M059J (cell line): ENCODE measurements around the gene DNASE1L1. TPM values are rescaled to one million over a fixed set of nuclear protein-coding genes. Genes with fewer than 3 reads are reported as not detected.
"Not testable (repeated sequence)": the region's sequence is repeated elsewhere in the genome, so short reads cannot be mapped to it uniquely, and the experiment has no call there.

Source experiments
- DNase-seq: peaks from one replicate; pipeline ENCODE4 v3.0.0-alpha.2; 2012; ENCODE audit warnings: low read depth
- total RNA-seq: library from RNA; depleted of rRNA; stranded (reverse); fragments of >200 nt; shearing (Covaris generic); gene quantifications from 2 replicates; pipeline ENCODE4 v1.2.3, GENCODE V29; 2014

The DNASE1L1 gene
- total RNA-seq, 1 experiment from 2014 or later = 65.3 TPM

- no peak for DNase-seq
These were observed 5.2 kb downstream of the DNASE1L1 start for GRCh38 chrX:154403858-154404257.

DNA sequence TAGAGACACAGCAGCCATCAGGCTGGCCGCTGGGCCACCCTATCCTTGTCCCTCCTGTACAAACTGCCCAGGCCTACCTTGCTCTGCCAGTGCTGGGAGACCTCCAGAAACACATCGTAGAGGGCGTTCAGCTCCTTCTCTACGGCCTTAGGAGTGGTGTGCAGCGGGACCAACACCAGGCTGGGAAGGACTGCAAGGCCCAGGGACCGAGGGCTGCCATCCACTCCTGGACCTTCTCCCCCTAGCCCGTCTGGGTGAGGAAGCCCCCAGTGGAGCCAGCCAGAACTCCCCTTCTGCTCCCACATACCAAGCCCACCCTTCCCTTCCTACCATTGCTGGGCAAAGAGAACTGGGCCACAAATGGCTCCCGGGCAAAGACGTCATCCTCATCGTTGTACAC lies 5.9 kb downstream of the DNASE1L1 start:
- no peak for DNase-seq

DNA sequence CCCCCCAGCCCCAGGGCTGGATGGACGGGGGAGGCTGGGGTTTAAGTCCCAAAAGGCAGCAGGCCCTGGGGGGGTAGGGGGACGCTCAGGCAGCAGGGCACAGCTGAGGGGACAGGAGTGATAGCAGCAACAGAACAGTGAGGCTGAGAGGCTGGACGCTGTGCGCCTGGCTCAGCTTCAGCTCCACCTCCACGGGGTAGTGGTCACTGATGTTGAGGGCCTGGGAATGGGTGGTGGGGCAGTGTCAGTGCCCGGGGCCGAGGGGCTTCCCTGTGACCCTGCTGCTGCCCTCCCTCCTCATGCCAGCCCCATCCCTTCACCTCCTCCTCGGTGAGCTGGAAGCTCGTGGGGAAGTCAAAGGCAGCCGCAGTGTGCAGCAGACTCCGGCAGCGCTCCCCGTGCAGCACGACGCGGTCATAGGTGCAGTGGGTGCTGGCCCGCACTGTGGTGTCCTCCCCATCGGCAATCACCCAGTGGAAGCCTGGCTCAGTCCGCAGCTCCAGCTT lies 6.4 kb downstream of the DNASE1L1 start:
- no peak for DNase-seq

GRCh38 chrX:154401918-154402621 lies 7.0 kb downstream of the DNASE1L1 start:
- DNase-seq = peak; percentile 45

- DNase-seq = peak; percentile 61
These were observed 7.8 kb downstream of the DNASE1L1 start for GRCh38 chrX:154401045-154401799.

- DNase-seq = not testable (repeated sequence)
These were observed 8.7 kb downstream of the DNASE1L1 start for GRCh38 chrX:154400369-154400817.

DNA sequence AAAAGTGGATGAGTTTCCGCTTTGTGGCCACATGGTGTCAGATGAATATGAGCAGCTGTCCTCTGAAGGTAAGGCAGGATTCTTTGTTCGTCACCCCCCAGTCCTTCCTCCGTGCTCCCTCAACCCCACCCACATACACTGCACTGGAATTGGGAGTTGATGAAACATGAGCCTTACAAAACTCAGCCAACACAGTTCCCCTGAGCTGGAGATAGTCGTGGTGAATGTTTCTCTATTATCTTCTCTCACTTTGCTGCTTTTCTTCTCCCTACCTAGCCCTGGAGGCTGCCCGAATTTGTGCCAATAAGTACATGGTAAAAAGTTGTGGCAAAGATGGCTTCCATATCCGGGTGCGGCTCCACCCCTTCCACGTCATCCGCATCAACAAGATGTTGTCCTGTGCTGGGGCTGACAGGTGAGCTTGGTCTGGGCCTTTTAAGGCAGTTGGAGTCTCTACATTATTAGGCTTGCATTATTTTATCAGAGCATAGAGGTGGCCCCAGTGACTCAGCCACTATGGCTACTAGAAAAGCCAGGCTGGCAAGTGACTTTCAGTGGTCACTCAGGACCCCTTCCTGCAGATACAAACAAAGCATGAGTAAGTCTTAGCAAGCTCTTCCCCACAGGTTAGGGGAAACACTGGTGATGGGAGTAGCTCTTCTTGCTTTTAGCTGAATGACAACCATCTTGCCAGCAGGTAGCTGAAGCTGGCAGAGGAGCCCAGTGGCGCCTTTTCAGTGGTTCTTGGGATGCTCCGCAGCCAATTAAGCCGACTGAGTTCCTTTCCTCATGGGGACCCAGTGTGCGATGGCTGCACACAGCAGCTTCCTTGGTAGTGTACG lies 9.3 kb downstream of the DNASE1L1 start:
- no peak for DNase-seq

DNA sequence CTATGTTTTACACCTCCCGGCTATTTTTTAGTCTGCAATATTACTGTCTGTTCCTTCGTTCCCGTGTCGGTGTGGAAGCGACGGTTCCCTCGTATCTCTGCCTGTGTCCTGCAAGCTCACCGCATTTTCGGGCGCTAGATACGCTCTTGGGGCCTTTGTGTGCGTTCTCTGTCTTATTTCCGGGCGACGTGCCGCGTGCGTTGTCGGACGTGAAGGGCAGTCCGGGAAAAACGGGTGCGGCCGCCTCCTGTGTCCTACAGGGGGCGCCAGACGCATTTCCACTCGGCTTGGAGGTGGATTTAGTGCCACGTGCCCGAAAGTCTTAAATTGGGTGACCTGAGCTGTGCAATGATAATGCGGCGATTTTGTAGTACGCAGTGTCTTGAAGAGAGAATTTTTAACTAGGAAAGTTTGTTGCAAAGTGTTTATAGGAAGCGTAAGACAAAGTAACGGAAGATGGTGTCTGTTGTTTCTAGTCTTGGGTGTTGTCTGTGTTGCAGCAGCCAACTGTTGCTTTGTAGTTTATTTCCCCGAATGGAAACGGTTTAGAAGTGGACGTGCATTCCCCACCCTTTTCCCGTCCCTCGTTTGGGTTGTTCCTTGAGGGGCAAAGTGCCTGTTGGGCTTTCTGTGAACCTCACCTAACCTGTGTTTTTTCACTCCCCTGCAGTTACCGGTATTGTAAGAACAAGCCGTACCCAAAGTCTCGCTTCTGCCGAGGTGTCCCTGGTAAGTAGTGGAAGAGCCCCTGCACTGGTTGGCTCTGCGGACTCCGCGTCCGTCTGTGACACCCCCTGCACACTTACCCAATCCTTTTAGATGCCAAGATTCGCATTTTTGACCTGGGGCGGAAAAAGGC lies 10.2 kb downstream of the DNASE1L1 start:
- DNase-seq = peak; percentile 85

- DNase-seq = peak; percentile 98
These were observed 11.0 kb downstream of the DNASE1L1 start, which contains the start of gene RPL10 for GRCh38 chrX:154397888-154398667. Gene RPL10 (plus strand): TSS chrX:154398377. CDS start chrX:154398520, 143 bp downstream.

DNA sequence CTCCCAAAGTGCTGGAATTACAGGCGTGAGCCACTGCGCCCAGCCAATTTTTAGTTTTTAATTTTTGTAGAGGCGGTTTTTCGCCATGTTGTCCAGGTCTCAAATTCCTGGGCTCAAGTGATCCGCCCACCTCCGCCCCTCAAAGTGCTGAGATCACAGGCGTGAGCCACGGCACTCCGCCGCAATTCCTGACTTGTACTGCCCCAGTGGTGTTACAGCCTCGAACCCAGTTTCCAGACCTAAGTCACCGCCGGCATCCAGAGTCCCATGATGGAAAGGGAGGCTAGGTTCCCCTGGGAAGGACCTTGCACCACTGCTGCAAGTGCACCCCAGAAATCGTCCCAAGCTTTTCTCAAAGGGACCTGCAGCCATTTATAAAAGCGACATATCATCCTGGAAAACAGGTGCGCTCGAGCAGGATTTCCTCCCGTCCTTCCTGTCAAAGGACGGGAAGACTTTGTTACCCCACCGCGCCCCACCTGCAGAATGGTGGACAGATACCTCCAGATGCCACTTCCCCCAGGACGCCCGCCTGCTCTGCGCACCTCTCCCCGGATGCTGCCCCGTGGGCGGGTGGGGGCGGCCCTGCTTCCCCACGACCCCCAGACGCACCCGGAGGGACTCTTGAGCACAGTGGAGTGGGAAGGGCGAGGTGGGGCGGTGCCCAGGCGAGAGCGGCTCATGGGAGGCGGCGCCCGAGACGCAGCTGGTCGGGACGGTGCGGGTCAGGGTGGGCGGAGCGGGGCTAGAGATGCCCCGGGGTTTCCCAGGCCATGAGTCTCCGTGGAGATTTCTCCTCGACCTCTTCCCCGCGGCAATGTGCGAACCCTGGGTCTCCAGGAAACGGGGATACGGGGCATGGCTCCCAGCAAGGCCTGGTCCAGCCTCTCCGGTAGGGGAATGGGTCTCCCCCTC lies 11.8 kb downstream of the DNASE1L1 start:
- DNase-seq = peak; percentile 46

DNA sequence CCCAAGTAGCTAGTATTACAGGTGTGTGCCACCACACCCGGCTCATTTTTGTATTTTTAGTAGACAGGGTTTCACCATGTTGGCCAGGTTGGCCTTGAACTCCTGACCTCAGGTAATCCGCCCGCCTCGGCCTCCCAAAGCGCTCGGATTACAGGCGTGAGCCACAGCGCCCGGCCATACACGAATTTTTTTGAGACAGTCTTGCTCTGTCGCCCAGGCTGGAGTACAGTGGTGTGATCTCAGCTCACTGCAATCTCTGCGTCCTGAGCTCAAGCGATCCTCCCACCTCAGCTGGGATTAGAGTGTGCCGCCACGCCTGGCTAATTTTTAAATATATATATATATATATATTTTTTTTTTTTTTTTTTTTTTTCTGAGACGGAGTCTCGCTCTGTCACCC lies 12.7 kb downstream of the DNASE1L1 start:
- not testable (repeated sequence) for DNase-seq

DNA sequence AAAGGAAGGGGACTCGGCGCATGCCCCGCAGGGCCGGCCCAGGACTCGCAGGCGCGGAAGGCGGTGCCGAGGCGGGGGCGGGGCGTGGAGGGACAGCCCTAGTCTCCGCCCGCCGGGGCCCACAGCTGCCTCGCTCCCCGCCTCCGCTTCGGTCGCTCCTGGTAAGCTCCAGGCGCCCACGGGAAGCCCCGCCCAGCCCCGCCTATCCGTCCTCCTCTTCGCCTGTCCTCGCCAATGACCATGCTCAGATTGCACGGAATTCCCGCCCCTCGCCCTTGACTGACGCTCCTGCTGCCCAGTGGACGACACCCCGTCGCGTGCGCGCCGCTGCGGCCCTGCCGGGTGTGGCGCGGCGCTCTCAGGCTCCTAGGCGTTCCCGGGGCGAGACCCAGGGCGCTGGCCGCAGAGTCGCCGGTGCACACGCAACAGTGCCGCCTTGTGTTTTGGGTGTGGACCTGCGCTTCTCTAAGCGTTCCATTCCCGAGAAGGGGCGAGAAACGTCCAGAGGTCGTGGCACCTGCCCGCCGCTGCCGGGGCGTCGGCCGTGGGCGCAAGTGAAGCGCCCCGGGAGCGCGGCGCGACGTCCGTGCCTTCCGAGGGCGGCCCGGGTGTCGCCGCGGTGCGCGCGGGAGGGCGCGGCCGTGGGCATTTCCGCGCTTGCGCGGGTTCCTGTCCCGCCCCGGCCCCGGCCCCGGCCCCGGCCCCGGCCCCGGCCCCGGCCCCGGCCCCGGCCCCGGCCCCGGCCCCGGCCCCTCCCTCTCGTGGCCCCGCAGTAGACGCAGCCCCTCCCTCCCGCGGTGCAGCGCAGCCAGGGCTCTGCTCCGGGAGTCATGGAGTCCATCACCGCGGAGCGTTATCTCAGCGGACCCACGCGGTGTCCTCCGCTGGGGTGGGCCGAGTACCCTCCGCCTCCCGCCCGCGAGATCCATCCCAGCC lies 19.0 kb downstream of the DNASE1L1 start:
- not testable (repeated sequence) for DNase-seq

DNA sequence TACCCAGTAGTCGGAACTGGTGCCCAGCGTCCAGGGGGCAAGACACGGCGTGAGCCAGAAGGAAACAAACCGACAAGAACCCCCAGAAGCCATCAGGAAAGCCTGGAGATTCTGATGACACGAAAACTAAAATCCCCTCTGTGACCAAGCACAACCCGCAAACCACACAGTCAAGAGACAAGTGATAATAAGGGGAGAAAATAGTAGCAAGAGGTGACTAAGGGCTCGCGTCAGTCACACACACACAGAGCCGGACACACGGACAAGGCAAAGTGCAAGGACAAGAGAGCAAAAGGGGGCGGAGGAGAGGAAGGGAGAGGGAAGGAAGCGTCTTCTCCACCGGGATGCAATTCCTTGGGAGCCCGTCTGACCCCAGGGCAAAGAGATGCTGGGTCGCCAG lies 20.4 kb downstream of the DNASE1L1 start:
- not testable (repeated sequence) for DNase-seq

DNA sequence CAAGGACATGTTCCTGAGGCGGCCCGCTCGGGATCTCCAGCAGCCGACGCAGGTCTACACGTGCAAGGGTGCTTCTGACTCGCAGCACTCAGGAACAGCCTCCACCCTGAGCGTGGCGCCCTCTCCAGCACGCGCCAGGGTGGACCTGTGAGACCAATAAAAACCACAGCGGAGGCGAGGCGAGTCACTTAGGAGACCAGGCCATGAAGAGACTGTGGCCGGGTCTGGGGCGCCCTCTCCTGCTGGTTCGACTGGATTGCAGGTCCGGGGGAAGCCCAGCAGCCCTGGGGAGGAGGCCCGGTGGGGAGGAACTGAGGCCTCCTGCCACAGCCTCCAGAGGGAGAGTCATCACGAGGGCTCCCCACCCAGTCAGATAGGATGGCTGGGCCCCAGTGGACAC lies 21.0 kb downstream of the DNASE1L1 start:
- not testable (repeated sequence) for DNase-seq

GRCh38 chrX:154384284-154384892 lies 24.7 kb downstream of the DNASE1L1 start:
- DNase-seq = peak; percentile 49

DNA sequence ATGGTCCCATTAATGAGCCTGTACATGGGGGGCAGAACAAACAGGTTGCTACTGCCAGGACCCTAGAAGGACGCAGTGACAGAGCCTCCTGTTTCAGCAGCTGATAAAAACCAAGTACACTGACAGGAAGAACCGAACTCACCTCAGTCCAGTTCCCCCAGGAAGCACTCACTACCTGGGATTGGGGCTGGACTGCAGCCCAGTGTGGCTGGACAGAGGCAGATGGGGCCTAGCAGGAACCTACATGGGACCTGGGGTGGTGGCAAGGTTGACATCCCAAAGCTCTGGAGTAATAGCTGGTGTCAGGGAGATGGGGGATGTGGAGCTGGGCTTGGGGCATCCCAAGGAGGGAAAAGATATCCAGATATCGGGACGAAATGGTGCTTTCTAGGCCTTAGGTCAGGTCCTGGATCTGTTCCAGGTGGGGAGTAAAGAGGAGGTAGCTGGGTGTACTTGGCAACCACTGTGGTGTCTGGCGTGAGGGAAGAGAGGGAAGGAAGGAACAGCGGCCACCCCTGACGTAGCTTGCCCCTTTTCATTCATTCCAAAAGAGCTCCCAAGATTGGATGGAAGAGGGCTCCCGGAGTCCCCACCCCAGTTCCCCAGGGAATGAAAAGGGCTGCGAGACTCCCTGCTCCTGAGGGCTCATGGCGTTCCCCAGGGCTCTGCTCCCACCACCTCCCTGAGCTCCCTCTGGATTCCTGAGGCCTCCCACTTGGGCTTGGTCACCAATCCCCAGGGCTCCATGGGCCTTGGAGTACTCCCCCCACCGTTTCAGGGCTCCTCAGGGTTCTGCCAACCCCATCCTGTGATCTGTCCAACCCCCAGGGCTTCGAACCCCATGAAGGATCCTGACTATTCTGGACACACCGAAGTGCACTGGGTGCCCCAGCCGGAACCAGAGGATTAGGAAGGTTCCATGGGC lies 25.4 kb downstream of the DNASE1L1 start:
- DNase-seq = no peak
